HTR-8/SVneo (cell line): ENCODE measurements around the gene KCNK3.

Experiments used
- DNase-seq: peaks from one replicate; pipeline ENCODE4 v3.0.0; 2011; ENCODE audit warnings: low spot score, mixed read lengths; ENCODE audit not compliant: insufficient read length
- FAIRE-seq: peaks from 2 replicates; lab custom pipeline; 2011; peaks lifted over from hg19 to GRCh38; lab: Jason Lieb, UNC

Gene KCNK3

DNA sequence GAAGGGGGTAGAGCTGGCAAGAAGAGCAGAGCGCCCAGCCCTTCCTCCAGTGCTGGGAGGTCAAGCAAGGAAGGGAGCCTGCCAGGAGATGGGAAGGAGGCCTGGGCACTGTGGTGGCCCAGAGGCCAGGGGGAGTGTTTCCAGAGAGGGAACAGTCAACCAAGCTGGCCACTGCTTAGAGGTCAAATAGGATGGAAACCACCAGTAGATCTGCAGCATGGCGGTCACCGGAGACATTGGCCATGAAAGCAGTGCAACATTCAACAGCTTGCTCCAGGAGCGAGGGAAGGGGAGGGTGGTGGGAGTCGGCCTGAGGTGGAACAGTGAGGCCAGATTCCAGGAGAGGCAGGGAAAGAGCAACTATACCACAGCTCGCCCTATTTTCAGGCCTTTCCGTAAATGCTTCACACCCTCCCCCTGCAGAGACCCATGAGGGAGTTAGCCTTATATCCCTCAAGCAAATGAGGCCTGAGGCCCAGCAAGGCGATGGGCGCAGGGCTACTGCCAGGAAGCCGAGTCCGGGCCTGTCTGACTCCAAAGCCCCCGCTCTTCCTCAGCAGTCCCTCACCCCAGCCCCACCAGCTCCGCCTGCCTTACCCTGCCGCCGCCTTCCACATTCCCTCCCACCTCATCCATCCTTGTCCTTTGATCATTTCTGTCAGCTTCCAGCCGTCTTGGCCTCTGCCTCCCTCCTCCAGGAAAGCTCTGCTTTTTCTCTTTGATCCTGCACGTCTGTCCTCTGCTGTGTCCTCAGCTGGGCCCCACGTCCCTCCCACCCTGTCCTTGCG lies 17.0 kb downstream of the KCNK3 start:
- DNase-seq = no peak
- FAIRE-seq = no peak

DNA sequence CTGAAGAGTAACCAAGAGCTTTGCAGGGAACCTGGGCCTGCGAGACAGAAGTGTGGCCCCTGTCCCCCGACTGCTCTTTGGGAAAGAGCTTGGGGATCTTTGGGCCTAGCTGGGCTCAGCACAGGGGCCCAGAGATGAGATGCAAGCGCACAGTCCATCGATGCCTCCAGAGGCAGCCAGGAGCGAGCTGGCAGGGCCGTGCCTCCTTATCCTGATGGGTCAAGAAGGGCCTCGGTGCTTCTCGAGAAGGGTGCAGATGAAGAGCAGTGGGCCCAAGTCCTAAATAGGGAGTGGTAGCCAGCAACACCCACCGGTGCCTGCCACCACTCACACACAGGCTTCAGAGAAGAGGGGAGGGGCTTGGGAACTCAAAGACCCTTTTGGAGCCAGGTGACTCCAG lies 17.6 kb downstream of the KCNK3 start:
- FAIRE-seq (no peak), DNase-seq (no peak)

DNA sequence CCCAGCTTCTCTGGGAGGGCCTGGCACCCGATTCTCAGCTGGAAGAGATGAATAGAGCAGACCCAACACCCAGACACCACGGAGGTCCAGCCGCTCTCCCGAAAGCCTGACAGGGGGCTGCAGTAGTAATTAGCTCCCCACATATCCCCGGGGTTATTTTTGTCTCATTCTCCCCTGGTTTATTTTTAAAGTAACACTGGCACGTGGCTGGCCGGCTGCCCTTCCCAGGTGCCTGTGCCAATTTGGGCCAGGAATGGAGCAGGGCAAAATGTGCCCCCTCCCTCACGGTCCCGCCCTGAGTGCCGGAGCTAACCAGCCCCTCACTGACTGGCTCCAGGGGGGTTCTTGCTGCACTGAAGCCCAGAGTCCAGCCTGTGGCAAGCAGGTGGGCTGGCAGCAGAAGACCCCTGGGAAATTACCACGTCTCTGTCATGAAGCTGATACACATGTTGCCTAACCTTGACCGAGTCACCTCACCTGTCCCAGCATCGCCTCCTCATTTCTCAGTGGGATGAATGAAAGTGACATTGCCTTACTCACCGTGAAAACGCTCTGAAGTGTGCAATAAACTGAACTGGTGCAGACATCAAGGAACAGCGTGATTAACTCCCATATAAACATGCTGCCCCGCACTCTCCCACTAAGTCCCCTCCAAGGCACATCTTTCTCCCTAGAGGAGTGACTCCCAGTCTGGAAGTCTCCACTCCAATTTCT lies 18.4 kb downstream of the KCNK3 start:
- DNase-seq = no peak
- no peak for FAIRE-seq

DNA sequence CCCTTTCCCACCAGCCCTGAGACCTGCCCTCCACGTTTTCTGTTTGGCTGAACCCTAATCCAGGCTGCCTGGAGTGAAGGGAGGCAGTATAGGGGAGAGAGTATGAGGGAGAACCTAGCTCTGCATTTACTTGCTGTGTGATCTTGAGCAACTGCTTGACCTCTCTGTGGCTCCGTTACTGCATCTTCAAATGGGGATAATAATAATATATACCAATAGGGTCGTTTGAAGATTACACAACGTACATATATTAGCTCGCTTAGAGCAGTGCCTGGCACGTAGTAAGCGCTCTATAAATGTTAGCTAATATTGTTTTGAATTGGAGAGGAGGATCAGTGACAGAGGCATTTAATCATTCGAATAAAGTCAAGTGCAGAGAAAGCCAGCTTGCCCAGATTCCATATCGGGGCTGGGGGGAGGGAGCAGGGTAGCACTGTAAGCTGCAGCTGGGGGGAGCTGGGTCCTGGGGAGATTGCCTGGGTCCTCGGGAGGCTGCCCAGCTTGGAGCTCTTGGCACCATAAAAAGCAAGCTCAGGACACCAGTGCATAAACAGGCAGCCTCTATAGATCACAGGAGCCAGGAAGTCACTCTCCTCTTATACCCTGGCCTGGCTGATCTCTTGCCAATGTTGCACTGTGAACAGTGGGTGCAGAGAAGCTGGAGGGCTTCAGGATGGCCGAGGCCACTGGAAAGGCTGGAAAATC lies 19.1 kb downstream of the KCNK3 start:
- FAIRE-seq (no peak), DNase-seq (no peak)

DNA sequence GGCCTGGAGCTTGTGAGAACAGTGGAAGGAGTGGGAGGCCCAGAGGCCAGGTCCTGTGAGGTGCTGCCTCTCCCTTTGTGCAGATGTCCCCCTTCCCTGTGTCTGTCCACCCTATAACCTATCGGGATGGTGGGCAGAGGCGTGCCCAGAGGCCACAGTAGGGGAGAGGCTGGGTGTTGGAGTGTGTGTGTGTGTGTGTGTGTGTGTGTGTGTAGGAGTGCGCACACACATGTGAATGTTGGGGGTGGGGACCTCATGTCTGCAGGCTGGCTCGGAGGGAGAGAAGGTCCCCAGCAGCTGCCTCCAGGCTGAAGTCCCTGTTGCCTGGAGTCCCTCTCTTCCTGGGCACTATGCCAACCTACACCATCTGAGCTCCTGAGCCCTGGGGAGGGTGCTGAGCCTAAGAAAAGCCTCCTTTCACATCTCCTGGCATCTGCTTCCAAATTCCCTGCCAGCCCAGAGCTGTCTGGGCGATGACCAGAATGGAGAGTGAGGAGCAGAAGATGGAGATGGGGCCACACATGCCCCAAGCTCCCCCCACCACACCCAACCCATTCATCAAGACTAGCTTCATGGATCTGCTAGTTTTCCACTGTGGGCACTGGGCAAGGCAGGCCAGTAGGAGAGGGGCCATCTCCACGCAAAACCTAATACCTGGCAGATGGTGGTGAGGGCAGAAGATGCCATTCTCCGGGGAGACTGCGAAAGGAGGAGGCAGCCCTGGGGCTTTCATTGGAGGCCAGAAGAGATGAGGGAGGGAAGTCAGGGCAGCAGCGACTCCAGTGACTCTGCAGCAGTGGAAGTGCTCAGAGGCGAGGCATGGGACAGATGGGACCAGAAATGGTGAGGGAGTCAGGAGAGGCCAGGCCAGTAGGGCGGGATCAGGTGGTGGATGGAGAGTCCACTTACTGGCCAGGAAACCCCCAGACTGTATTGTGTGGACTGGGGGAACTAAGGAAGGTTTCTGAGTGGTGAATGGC lies 20.3 kb downstream of the KCNK3 start:
- FAIRE-seq (no peak), DNase-seq (no peak)

DNA sequence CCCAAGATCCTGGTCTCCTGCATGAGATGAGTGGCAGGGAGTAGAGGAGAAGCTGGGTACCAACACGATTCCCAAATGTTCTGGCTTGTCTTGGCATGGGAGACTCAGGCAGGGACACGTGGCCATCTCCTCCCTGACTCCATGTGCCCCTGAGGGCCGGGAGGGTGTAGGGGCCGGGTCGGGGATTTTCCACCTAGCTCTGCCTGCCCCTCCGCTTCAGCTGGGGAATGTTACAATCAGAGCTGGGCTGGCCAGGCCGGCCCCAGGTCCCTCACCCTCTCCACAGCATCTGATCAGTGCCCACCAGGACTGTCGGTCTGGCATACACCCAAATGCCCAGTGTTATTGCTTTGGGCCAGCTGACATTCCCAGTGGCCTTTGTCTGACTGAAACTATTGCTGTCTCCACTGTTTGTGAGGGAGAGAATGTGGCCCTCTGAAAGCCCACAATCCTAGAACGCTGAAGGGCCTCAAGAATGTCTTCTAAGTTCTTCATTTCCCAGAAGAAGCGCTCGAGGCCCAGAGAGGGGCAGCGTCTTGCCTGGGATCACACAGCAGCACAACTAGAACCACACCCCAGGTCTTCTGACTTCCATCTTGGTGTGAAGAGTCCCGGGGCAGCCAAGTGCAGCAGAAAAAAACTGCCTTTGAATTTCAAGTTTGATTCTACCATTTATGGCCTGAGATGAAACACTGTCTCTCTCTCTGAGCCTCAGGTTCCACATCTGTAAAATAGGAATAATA lies 23.2 kb downstream of the KCNK3 start:
- DNase-seq (no peak), FAIRE-seq (no peak)

DNA sequence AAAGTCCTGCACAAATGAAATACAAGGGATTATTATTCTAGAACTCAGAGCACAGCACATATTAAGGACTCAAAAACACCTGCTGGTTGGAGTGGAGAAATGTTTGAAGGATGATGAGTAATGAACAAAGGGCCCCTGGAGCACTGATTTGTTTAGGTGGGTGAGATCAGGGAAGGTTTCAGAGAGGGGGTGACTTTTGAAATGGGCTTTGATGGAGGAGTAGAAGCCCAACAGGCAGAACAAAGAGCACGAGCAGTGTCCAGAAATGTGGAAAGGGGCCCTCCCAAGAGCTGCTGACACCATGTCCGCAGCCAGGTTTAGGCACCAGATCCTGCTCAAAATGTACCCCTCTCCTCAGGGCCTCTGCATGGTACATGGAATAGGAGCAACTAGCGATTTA lies 23.8 kb downstream of the KCNK3 start:
- no peak for DNase-seq
- no peak for FAIRE-seq

DNA sequence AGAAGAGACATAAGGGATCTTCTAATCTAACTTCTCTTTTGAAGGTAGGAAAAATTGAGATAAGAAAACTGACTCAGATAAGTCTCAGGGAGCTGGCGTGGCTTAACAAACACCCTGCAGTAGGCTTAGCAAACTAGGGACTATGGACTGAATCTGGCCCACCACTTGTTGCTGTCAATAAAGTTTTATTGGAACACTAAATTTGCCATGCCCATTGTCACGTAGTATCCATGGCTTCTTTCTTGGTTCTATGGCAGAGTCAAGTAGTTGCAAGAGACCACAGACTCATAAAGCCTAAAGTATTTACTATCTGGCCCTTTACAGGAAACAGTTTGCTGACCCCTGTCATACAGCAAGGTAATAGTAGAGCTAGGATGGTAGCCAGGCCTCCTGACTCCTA lies 24.2 kb downstream of the KCNK3 start:
- DNase-seq (no peak), FAIRE-seq (no peak)

DNA sequence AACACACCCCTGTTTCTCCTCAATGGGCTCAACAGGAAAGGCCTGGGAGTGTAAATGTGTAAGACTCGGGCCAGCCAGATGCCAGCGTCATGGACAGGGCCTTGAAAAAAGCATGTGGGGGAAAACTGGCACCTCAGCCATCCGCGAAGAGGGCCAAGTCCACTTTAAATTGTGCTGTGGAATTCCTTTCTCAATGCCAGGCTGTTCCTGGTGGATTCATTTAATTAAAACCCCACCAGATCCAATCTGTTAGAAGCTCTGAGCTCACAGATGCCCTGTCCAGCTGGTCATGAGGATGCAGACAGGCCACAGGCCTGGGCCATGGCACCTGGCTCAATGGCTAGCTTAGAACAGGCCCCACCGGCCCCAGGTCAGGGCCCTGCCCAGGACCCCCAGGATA lies 24.8 kb downstream of the KCNK3 start:
- FAIRE-seq = no peak
- no peak for DNase-seq

DNA sequence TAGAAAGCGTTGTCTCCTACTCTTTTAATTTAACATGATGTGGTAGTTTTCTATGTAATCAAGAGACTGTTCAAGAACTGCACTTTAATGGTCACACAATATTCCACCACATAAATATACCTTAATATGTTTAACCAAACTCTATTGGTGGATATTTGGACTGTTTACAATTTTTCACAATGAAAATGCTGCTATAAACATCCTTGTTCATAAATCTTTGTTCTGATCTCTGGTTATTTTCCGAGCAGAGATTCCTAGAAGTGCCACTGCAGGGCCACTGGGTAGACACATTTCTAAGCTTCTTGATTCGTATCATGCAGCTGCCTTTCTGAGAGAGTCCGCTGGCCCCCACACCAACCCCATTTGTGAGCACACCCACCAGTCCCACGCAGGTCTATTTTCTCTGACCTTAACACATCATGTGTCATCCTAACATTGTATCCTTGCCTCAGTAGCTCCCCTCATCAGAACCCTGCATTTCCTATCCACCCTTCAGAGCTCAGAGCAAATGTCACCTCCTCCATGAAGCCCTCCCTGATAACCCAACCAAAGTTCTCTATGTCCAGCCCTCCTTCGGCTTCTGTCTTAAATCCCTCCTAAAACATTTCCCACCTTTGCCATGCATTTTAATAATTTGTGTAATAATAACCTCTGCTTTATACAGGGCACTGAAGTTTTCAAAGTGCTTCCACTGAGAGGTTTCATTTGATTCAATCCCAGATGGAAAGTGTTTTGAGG lies 26.6 kb downstream of the KCNK3 start:
- FAIRE-seq (no peak), DNase-seq (no peak)

DNA sequence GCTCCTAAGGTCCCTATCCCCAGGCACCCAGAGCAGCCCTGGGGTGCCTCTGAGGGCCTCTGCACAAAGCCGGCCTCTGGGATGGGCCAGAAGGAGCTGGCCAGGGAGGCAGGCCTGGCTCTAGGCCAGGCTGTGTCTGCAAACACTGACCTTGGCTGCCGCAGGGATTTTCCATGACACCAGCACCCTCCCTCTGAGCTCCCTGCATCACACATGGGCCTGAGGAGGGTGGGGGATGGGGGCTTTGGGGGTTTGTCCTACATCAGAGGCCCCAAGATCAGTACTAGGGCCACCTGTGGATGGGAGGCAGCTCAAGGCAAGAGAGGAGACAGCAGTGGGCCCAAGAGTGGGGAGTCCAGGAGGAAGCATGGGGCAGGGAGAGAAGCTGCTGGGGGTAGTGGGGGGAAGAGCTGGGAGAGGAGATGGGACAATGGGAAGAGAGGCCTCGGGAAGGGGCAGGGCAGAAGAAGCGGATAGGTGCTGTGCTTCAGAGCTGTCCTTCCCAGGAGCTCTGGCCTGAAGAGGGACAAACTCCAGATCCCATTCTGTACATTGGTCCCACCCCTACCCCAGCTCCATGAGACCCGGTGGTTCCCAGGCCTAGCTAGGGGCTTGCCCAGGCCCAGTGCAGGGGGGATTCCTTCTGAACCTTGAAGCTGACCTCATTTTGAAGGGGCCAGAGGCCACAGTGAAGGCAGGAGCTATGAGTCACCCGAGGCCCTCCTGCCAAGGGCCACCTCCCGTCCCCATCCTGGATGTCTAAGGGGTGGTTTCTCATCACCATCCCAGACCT lies 28.0 kb downstream of the KCNK3 start:
- FAIRE-seq = no peak
- peak; percentile 57 for DNase-seq

DNA sequence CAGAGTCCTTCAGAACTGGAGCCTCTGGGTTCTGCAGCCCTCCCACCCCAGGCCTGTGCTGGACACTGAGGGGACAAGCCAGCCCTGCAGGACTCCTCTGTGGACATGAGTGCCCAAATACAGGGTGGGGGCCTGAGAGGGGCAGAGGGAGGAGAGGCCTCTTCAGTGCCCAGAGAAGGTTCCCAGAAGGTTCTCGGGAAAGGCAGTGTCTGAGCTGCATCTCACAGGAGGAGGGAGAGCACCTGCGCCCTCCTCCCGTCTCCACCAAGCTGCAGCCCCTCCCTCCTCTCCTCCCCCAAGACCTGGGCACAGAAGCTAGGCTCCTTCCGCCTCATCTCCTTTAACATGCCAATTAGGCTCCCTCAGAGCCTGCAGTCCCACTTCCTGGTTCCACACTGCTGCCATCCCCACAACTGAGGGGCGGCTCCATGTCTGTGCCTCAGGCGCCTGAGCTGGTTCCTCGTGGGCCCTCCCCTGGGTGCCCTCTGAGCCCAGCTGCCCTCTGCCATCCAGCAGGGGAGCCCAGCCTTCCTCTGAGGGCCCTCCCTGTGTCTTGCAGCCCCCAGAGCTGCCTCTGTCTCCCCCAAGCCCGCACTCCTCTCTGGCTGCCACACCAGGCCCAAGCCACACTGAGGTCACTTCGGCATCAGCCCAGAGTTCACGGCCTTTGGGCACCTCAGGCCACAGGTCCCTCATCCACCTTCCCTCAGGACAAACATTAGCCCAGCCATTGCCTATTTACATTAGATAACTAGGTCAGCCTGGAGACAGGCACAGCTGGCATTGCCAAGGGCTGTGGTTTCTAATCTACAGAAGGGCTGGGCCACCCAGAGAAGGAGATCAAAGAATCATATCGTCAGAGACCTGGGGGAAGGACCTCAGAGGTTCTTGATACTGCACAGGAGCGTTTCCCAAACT lies 28.9 kb downstream of the KCNK3 start:
- FAIRE-seq (no peak), DNase-seq (no peak)

DNA sequence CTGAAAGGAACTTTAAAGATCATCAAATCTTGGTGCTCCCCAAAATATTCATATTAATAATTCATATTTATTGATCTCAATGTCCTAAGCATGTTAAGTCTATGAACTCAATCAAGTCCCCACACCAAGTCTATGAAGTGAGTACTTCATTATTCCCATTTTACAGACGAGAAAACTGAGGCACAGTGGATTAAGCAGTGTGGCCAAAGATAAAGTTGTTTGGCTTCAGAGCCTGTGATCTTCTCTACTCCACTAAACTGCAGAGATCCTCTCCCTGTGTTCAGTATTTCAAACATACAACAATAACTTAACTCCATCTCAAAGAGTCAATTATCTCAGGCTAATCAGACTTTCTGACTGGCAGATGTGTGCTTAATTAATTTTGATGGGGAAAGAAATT lies 29.8 kb downstream of the KCNK3 start:
- no peak for FAIRE-seq
- no peak for DNase-seq

DNA sequence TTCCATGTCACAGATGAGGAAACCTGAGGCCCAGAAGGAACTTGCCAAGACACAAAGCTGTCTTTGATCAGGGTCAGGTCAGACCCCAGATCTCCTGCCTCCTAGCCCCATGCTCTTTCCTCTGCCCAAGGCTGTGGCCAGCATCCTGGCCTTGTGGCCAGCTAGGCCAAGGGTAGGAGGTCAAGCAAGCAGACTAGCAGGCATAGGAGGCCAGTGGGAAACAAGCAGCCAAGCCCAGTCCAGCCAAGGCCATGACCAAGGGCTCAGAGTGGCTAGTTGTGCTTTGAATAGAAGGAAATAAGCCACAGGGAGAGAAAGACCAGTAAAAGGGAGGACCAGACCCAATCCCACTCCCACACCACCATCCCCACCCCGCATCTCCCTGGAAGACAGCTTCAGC lies 30.4 kb downstream of the KCNK3 start:
- DNase-seq = no peak

DNA sequence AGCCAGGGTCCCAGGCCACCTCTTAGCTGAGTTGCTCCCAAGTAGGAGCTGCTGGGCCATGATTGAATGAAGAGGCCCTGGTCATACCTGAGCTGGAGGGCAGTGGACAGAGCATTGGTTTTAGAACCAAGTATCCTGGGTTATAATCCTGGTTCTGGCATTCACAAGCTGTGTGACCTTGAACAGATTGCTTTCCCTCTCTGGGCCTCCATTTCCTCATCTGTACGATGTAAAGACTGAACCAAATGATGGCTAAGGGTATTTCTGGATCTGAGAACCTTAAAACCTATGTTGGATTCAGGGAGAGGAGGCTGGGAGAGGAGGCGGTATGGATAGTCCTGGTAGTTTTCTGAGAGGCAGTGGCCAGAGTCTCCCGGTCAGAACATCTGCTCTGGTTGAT lies 31.0 kb downstream of the KCNK3 start:
- FAIRE-seq (no peak), DNase-seq (no peak)

More for the DNA sequence above, 30.4 kb downstream of the KCNK3 start:
- FAIRE-seq = no peak

DNA sequence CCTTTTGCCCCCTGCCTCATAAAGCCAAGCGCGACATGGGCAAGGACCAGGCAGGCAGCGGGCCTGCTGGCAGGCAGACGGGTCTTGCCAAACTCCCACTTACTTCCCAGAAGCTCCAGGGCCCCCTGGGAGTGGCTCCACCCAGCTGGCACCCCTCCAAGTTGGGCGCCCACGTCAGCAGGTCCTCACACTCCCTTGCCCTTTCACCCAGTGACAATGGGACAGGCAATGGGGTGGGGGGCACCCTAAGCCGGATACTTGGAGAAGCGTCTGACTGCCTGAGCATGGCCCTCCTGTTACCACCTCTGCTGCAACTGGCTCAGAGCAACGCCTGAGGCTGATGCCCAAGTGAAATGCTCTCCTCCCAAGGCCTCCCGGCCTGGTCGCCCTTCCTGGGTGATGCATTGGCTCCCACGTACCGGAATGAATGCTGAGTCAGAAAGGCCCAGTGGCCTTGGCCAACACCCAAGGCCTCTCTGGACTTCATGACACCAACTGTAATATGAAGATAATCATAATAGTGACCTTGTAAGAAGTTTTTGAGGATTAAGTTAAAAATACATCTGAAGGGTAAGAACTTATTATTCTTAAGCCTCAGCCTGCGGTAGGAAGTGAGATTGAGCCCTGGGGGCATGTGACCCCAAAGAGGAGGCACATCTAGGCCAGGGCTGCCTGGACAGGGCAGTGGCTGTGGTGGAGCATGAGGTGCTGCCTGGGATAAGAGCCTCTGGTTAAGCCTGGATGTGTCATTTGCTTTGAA lies 31.6 kb downstream of the KCNK3 start:
- FAIRE-seq = peak; percentile 80
- DNase-seq = peak; percentile 87
